Skin epidermis (tissue), 12 donors: ENCODE results near the gene MYADM.
A peak's percentile ranks its signal among the peaks of the same experiment; 100 is the strongest.
"Not testable (repeated sequence)": the region's sequence is repeated elsewhere in the genome, so short reads cannot be mapped to it uniquely, and the experiment has no call there.

ENCODE experiments used
- H3K27ac ChIP-seq, 21 experiments: fragments of 200-600 bp; sonication (generic) in 11 of 21; one replicate each; pipeline ENCODE4 v1.5.0; 2020; ENCODE audit warnings: mild to moderate bottlenecking in 3 of 21, inconsistent platforms in 2 of 21, moderate library complexity in 2 of 21
- H3K4me3 ChIP-seq, 7 experiments: fragments of 200-600 bp; sonication (generic) in 2 of 7; one replicate each; pipeline ENCODE4 v1.5.0; 2020; ENCODE audit warnings: inconsistent platforms in 2 of 7, mild to moderate bottlenecking in 2 of 7, moderate library complexity in 1 of 7

The MYADM gene

DNA sequence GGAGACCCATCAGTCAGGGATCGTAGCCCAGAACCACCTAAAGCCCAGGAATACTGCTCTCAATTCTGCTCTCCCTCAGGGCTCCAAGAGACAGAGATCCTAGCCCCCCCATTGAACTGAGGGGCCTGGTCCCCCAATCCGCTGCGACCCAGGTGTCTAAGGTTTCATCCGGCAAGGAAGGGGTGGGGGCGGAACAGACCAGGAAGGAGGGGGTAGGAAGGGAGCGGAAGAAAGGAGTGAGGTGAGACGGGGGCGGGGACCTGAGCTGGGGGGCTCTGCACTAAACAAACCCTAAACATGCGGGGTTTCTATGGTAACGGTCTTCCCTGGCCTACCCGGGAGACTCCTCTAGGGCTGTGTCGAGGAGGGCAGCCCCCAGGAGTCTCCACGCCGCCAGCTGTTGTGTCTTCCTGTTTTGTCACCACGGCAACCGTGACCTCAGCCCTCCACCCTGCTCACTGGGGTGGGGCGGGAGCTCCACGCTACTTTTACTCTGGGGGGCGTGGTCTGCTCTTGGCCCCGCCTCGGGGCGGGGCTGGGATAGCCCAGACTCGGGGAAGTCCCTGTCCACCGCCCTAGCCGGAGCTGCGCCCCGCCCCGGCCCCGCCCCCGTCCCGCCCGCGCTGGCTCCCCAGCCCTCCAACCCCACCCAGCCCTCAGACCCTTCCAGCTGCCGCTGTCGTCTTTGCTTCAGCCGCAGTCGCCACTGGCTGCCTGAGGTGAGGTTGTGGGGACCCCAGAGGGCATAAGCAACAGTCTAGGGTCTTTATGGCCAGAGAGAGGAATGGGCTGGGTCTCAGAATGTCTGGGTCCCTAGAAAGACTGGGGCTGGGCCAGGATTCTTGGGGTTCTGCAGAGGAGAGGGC, at the start of gene MYADM:
Gene MYADM (plus strand): TSS at position 659 of the 866 bp plus-strand sequence. CDS start 5,647 bp downstream, outside the sequence.
- H3K4me3 ChIP-seq, result peak within 1 kb of the TSS; percentile 61 to 81 (median 73)
- H3K27ac ChIP-seq, result peak within 1 kb of the TSS; percentile 66 to 95 (median 89)

- no peak overlapping the region for H3K4me3 ChIP-seq
- H3K27ac ChIP-seq, result no peak overlapping the region
Measured at GRCh38 chr19:53818756-53819155, 48.9 kb upstream of the MYADM start.

- H3K4me3 ChIP-seq, result no peak overlapping the region
- no peak overlapping the region for H3K27ac ChIP-seq
Measured at GRCh38 chr19:53819861-53820260, 47.8 kb upstream of the MYADM start.

- Histone ChIP-seq H3K4me3 (peak overlapping the region in 1 of 7 experiments; percentile 18), H3K27ac (peak overlapping the region in 3 of 21 experiments; percentile 11 to 74 (median 39))
Measured at GRCh38 chr19:53823380-53824120, 44.1 kb upstream of the MYADM start.

DNA sequence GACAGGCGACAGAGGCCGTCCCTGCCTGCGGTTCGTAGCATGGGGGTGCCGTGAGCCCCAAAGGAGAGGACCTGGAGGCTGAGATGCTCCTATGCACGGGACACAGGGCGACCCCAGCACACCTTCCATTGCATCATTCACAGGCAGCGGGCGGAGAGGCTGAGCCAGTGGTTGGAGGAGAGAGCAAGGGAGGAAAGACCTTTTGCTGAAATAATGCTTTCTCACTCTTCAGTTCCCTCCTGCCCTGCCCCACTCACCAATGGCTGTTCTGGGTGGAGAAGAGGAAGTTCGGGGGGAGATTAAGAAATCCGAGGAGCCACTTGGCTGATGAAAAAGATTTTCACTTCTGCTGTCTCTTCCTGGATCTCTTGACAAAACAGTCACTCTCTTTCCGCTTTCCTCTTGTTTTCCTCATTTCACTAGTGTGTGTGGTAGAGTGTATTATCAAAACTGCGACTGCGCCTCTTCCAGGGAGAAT, 43.5 kb upstream of the MYADM start, which contains the start of gene NLRP12:
Gene NLRP12 (minus strand): TSS at position 181 of the 478 bp plus-strand sequence. CDS start 140 bp downstream, at position 41.
- peak within 1 kb of the TSS in 1 of 7 experiments; percentile 18 for H3K4me3 ChIP-seq
- peak within 1 kb of the TSS in 5 of 21 experiments; percentile 11 to 74 (median 19) for H3K27ac ChIP-seq

GRCh38 chr19:53826876-53827275, 40.8 kb upstream of the MYADM start:
- Histone ChIP-seq H3K4me3 (no peak overlapping the region), H3K27ac (no peak overlapping the region)

DNA sequence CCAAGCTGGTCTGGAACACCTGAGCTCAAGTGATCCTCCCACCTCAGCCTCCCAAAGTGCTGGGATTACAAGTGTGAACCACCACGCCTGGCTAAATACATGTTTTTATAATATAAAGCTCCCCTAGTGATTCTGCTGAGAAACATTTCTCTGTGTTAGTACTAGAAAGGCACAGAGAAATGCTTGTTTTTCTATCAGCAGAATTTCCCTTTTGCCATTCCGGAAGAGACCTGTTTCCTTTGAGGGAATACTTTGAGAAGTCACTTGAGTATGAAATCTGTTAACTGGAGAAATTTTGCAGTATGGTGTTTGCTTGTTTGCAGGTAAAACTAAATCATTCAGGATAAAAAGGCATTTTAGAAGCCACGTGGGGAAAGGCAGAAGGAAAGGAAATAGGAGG, 39.2 kb upstream of the MYADM start:
- Histone ChIP-seq H3K27ac (no peak overlapping the region), H3K4me3 (no peak overlapping the region)

- not testable (repeated sequence) for H3K4me3 ChIP-seq, H3K27ac ChIP-seq
Measured at GRCh38 chr19:53832861-53833260, 34.8 kb upstream of the MYADM start.

DNA sequence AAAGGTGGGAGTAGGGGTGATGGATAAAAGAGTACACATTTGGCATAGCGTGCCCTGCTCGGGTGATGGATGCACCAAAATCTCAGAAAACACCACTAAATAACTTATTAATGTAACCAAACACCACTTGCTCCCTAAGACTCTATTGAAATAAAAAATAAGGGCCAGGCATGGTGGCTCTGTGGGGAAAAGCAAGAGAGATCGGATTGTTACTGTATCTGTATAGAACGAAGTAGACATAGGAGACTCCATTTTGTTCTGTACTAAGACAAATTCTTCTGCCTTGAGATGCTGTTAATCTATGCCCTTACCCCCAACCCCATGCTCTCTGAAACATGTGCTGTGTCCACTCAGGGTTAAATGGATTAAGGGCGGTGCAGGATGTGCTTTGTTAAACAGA, 29.2 kb upstream of the MYADM start:
- H3K4me3 ChIP-seq, H3K27ac ChIP-seq: not testable (repeated sequence)

DNA sequence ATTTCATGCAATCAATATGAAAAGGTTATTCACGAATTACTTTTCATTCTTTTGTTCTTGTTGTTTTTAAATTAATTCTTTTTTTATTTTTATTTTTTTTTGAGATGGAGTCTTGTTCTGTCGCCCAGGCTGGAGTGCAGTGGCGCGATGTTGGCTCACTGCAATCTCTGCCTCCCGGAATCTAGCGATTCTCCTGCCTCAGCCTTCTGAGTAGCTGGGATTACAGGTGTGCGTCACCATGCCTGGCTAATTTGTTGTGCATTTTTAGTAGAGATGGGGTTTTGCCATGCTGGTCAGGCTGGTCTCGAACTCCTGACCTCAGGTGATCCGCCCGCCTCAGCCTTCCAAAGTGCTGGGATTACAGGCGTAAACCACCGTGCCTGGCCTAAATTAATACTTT, 27.4 kb upstream of the MYADM start:
- H3K27ac ChIP-seq, result not testable (repeated sequence)

DNA sequence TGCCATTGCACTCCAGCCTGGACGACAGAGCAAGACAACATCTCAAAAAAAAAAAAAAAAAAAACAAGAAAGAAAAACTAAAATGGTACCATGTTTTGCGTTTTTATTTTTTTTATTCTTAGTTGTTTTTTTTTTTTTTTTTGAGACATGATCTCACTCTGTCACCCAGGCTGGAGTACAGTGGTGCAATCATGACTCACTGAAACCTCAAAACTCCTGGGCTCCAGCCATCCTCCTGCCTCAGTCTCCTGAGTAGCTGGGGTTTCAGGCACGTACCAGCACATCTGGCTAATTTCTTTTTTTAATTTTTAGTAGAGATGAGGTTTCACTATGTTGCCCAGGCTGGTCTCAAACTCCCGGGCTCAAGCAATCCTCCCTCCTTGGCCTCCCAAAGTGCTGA, 26.8 kb upstream of the MYADM start:
- H3K4me3 ChIP-seq, result not testable (repeated sequence)
- H3K27ac ChIP-seq, result peak overlapping the region in 1 of 21 experiments; percentile 30

More for the DNA sequence above, 27.4 kb upstream of the MYADM start:
- not testable (repeated sequence) for H3K4me3 ChIP-seq

GRCh38 chr19:53844849-53845246, 22.8 kb upstream of the MYADM start:
- H3K4me3 ChIP-seq, result no peak overlapping the region

GRCh38 chr19:53847555-53847954, 20.1 kb upstream of the MYADM start:
- H3K27ac ChIP-seq, result no peak overlapping the region

More at GRCh38 chr19:53844849-53845246, 22.8 kb upstream of the MYADM start:
- no peak overlapping the region for H3K27ac ChIP-seq

DNA sequence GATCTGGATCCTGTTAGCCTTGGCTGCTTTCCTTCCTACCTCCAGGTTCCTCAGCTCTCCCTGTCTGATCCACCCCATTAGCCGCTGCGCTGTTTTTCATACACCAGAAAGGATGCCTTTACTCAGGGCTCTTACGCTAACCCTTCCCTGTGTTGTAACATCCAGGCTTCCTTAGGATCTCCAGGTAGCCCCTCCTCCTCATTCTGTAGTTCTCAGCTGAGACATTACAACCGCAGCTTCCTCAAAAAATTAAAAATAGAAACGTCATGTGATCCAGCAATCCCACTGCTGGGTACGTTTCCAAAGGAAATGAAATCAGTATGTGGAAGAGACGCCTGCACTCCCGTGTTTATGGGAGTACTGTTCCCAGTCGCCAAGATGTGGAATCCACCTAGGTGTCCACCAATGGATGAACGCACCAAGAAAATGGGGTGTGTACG, 18.4 kb upstream of the MYADM start:
- H3K4me3 ChIP-seq, result no peak overlapping the region
- peak overlapping the region in 6 of 21 experiments; percentile 12 to 76 (median 50) for H3K27ac ChIP-seq

More at GRCh38 chr19:53847555-53847954, 20.1 kb upstream of the MYADM start:
- no peak overlapping the region for H3K4me3 ChIP-seq

DNA sequence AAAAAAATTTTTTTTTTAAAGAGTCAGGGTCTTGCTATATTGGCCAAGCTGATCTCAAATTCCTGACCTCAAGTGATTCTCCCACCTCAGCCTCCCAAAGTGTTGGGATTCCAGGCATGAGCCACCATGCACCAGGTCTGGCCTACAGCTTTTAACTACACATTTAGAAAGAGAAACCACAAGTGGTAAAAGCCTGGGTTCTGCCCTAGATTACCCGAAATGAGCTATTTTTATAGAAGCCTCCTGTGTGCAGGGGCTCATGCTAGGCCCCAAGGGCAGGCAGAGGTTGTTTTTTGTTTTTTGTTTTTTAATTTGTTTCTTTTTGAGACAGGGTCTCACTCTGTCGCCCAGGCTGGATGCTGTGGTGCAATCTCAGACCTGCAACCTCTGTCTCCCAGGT, 14.0 kb upstream of the MYADM start:
- no peak overlapping the region for H3K4me3 ChIP-seq
- no peak overlapping the region for H3K27ac ChIP-seq

GRCh38 chr19:53864308-53864836, 3.3 kb upstream of the MYADM start:
- Histone ChIP-seq H3K4me3 (no peak overlapping the region), H3K27ac (peak overlapping the region in 2 of 21 experiments; percentile 9 to 64)

DNA sequence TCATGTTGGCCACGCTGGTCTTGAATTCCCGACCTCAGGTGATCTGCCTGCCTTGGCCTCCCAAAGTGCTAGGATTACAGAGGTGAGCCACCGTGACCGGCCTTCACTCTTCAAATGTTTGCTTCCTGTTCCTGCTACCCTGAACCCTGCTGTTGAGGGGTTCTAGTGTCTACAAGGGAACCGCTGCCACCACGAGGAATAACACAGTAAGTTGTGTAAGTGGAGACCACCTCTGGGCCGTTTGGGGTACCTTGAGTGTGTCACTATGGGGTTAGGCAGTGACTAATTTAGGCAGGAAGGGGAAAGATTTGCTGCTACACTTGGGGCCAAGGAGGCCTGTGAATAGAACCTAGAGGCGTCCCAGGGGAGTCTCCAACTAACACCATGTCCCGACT, 2.2 kb upstream of the MYADM start:
- Histone ChIP-seq H3K27ac (peak overlapping the region; percentile 41 to 95 (median 86)), H3K4me3 (peak overlapping the region in 3 of 7 experiments; percentile 73 to 79 (median 73))

DNA sequence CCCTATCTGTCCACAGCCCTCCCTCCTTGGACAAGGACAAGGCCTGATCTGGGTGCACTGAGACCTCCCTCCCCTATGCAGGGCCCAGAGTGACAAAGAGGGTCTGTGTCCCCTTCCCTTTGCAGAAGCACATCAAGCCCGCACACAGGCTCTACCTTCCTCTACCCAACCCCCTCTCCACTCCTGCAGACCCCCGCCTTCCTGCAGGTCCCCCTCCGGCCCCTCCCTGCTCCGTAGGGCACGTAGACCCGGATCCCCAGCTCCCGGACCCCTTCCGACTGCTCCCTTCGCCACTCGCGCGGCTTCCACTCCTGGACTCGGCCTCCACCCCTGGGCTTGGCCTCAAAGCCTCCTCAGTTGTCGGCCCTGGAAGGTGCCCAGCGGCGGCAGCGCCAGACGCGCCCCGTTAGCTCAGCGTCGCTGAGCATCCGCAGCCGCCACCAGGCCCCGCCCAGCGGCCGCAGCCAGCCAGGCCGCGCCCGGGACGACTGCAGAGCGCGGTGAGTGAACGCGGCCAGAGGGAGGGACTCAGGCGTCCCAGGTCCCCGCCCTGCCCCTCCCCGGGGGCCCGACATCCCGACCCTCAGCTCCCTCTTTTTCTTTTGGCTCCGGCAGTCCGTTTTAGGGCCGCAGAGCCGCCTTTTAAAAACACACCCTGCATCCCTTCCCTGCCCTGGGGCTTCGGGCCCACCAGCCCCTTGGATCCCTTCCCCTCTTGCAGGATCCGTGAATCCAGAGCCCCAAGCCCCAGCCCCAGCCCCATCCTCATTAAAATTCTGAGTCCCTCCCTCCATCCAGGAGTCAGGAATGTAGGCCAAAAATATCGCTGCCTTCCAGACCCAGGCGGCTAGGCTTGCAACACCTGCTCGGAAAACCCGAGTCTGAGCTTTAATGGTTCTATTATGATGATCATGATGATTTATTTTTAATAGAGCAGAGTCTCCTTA, 1.5 kb upstream of the MYADM start:
- Histone ChIP-seq H3K27ac (peak overlapping the region; percentile 41 to 95 (median 86)), H3K4me3 (peak overlapping the region; percentile 17 to 81 (median 73))

DNA sequence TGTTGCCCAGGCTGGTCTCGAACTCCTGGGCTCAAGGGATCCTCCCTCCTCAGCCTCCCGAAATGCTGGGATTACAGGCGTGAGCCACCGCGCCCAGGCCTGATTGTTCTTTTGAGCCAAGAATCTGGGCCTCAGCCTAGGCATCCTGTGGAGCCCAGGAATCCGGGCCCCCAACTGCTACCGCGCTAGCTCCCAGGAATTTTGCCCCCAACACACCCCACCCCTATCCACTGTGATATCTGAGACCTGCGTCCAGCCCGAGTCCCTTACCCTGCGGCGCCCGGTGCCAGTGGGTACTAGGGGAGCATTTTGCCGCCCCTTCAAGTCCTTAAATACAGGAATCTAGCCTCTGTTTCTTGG, 838 bp upstream of the MYADM start:
- H3K4me3 ChIP-seq, result peak overlapping the region in 6 of 7 experiments; percentile 63 to 81 (median 73)
- H3K27ac ChIP-seq, result peak overlapping the region; percentile 41 to 95 (median 86)
